Measurements from ENCODE around the gene MEF2A.

DNA sequence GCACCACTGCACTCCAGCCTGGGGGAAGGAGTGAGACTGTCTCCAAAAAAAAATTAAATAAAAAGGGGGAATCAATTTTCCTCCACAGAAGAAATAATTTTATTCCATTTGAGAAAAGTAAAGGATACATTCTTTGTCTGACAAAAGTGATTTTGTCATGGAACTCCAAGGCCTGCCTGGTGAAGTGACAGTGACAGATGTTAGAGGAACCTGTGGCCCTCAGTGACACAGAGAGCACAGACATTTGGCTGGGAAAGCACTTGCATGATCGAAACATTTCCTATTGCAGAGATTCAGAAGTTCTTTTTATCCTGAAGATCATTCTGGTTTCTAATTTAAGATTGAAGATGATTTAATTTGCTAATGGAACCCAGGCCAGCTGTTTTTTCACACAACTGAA lies 161.5 kb downstream of the MEF2A start:
- TF ChIP-seq, protein P1, sequence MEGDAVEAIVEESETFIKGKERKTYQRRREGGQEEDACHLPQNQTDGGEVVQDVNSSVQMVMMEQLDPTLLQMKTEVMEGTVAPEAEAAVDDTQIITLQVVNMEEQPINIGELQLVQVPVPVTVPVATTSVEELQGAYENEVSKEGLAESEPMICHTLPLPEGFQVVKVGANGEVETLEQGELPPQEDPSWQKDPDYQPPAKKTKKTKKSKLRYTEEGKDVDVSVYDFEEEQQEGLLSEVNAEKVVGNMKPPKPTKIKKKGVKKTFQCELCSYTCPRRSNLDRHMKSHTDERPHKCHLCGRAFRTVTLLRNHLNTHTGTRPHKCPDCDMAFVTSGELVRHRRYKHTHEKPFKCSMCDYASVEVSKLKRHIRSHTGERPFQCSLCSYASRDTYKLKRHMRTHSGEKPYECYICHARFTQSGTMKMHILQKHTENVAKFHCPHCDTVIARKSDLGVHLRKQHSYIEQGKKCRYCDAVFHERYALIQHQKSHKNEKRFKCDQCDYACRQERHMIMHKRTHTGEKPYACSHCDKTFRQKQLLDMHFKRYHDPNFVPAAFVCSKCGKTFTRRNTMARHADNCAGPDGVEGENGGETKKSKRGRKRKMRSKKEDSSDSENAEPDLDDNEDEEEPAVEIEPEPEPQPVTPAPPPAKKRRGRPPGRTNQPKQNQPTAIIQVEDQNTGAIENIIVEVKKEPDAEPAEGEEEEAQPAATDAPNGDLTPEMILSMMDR (IDR thresholded peaks at IDR 0.05; ENCODE audit: low read length), result no peak
- TF ChIP-seq EZH2 (IDR thresholded peaks at IDR 0.05; ENCODE audit: borderline replicate concordance, low read length), result no peak

Measured in OCI-LY1 (cell line).